IMR-90 (cell line): ENCODE results near the gene DUOX1. TPM values are rescaled to one million over a fixed set of nuclear protein-coding genes. Genes with fewer than 3 reads are reported as not detected.

Experiments used
- ATAC-seq: fragments of 200-7000 bp; cut with Tn5 transposase; 2 replicates; pipeline ENCODE4 v1.9.1; 2020; ENCODE audit warnings: low read depth, mild to moderate bottlenecking, moderate library complexity
- BruUV-seq: library from RNA; stranded (reverse); fragments of 400-500 nt; replicated peaks from 2 replicates; lab custom pipeline; 2021; lab: Mats Ljungman, UMichigan
- CTCF ChIA-PET: fragments of 300-600 bp; formaldehyde crosslinking; extraction: SDS; loops from one replicate; lab custom pipeline; 2021; ENCODE audit warnings: antibody characterized with exemption; lab: Yijun Ruan, JAX
- POLR2A ChIA-PET: fragments of 300-600 bp; sonication (Branson Sonifier 250); formaldehyde crosslinking; loops from one replicate; lab custom pipeline; 2022; ENCODE audit warnings: antibody characterized with exemption; ENCODE audit not compliant: unreplicated experiment; lab: Charles Lee
- DNase-seq: peaks from one replicate; pipeline ENCODE4 v3.0.0; 2013
- H2AFZ ChIP-seq: replicated peaks from 2 replicates; pipeline ENCODE3; 2013; ENCODE audit warnings: low read length, mild to moderate bottlenecking; ENCODE audit not compliant: poor library complexity
- H2AK5ac ChIP-seq: 2 replicates; pipeline ENCODE4 v1.6.1; 2013; ENCODE audit warnings: low read depth, low read length, inconsistent platforms
- H2AK9ac ChIP-seq: replicated peaks from 2 replicates; pipeline ENCODE3; 2013; ENCODE audit warnings: mild to moderate bottlenecking, low read depth, low read length, moderate library complexity; ENCODE audit not compliant: poor library complexity
- H2BK120ac ChIP-seq: 2 replicates; pipeline ENCODE4 v1.6.1; 2013; ENCODE audit warnings: low read depth, low read length, inconsistent platforms
- H2BK15ac ChIP-seq: 3 replicates; pipeline ENCODE4 v1.6.1; 2013; ENCODE audit warnings: low read depth, low read length, inconsistent platforms
- H2BK20ac ChIP-seq: 2 replicates; pipeline ENCODE4 v1.6.1; 2013; ENCODE audit warnings: low read depth, mild to moderate bottlenecking, inconsistent platforms, low read length, moderate library complexity
- H2BK5ac ChIP-seq: 2 replicates; pipeline ENCODE4 v1.6.1; 2013; ENCODE audit warnings: mild to moderate bottlenecking, low read depth, low read length, inconsistent platforms; ENCODE audit not compliant: poor library complexity, severe bottlenecking
- H3K14ac ChIP-seq: replicated peaks from 2 replicates; pipeline ENCODE4 v1.6.1; 2013; ENCODE audit warnings: low read depth, low read length, inconsistent platforms
- H3K18ac ChIP-seq: 2 replicates; pipeline ENCODE4 v1.6.1; 2013; ENCODE audit warnings: low read depth, low read length, control low read depth
- H3K23ac ChIP-seq: 2 replicates; pipeline ENCODE4 v1.6.1; 2013; ENCODE audit warnings: low read depth, low read length, inconsistent platforms
- H3K27ac ChIP-seq: 2 replicates; pipeline ENCODE4 v1.5.1; 2013; ENCODE audit warnings: mild to moderate bottlenecking, control low read depth, low read length; ENCODE audit not compliant: insufficient read depth
- H3K27me3 ChIP-seq: 2 replicates; pipeline ENCODE4 v1.6.1; 2013; ENCODE audit warnings: low read length; ENCODE audit not compliant: control insufficient read depth, insufficient read depth
- H3K36me3 ChIP-seq: 2 replicates; pipeline ENCODE4 v1.6.1; 2013; ENCODE audit warnings: low read length, mixed read lengths; ENCODE audit not compliant: control insufficient read depth, insufficient read depth
- H3K4ac ChIP-seq: 2 replicates; pipeline ENCODE4 v1.6.1; 2013; ENCODE audit warnings: low read depth, low read length, inconsistent platforms
- H3K4me1 ChIP-seq: 2 replicates; pipeline ENCODE4 v1.6.1; 2013; ENCODE audit warnings: low read length, mixed read lengths; ENCODE audit not compliant: control insufficient read depth, insufficient read depth
- H3K4me2 ChIP-seq: 2 replicates; pipeline ENCODE4 v1.6.1; 2013; ENCODE audit warnings: low read depth, mild to moderate bottlenecking, control low read depth, low read length, moderate library complexity
- H3K4me3 ChIP-seq: 2 replicates; pipeline ENCODE4 v1.5.1; 2013; ENCODE audit warnings: low read depth, mild to moderate bottlenecking, control low read depth, low read length, moderate library complexity; ENCODE audit not compliant: insufficient read depth
- H3K56ac ChIP-seq: 2 replicates; pipeline ENCODE4 v1.6.1; 2013; ENCODE audit warnings: low read length, inconsistent platforms; ENCODE audit not compliant: insufficient read depth; ENCODE audit errors: extremely low read depth
- H3K79me1 ChIP-seq, 2 experiments: 2 replicates each; pipeline ENCODE4 v1.6.1; 2013; ENCODE audit warnings: low read length in 2 of 2, inconsistent platforms in 1 of 2, low read depth in 1 of 2
- H3K9ac ChIP-seq: 2 replicates; pipeline ENCODE4 v1.6.1; 2013; ENCODE audit warnings: low read depth, low read length, control low read depth
- H3K9me1 ChIP-seq: 2 replicates; pipeline ENCODE4 v1.6.1; 2013; ENCODE audit warnings: low read length, inconsistent platforms; ENCODE audit not compliant: insufficient read depth
- H3K9me3 ChIP-seq: 2 replicates; pipeline ENCODE4 v1.6.1; 2013; ENCODE audit warnings: low read length; ENCODE audit not compliant: control insufficient read depth, insufficient read depth
- H4K20me1 ChIP-seq: 2 replicates; pipeline ENCODE4 v1.6.1; 2013; ENCODE audit warnings: low read length, inconsistent platforms; ENCODE audit not compliant: insufficient read depth
- H4K5ac ChIP-seq: 2 replicates; pipeline ENCODE4 v1.6.1; 2013; ENCODE audit warnings: mild to moderate bottlenecking, low read depth, low read length, control low read depth
- H4K8ac ChIP-seq, 2 experiments: 2 replicates each; pipeline ENCODE4 v1.6.1; 2013; ENCODE audit warnings: low read depth in 2 of 2, low read length in 2 of 2, control low read depth in 1 of 2, inconsistent platforms in 1 of 2
- H4K91ac ChIP-seq: 2 replicates; pipeline ENCODE4 v1.6.1; 2013; ENCODE audit warnings: low read depth, low read length, inconsistent platforms; ENCODE audit not compliant: insufficient read depth
- CEBPB ChIP-seq: IDR thresholded peaks from 2 replicates; pipeline ENCODE4 v1.6.1; 2012; ENCODE audit warnings: low read depth, low read length, improper control_type of control experiment
- RAD21 ChIP-seq: IDR thresholded peaks from 2 replicates; pipeline ENCODE4 v1.6.1; 2012; ENCODE audit warnings: low read length, improper control_type of control experiment
- RFX5 ChIP-seq: IDR thresholded peaks from 2 replicates; pipeline ENCODE4 v1.8.0; 2012; ENCODE audit warnings: low read depth, mild to moderate bottlenecking, low read length, moderate library complexity
- WGBS, 2 experiments: methylation state at CpG; one replicate each; pipeline versions ENCODE4 v1.1.5 to v1.1.7; 2013; ENCODE audit warnings: missing lambda C conversion rate in 2 of 2; ENCODE audit not compliant: insufficient read length in 1 of 2; ENCODE audit errors: extremely low coverage in 2 of 2; 5-methylcytosine and 5-hydroxymethylcytosine counted together
- dilution Hi-C: fragments of 300-500 bp; cut with HindIII; formaldehyde crosslinking; loops from one replicate; pipeline ENCODE4 v1.14.3; 2018; ENCODE audit warnings: low sequenced_read_pairs; ENCODE audit not compliant: unreplicated experiment
- in situ Hi-C: fragments of 300-500 bp; cut with MboI; formaldehyde crosslinking; loops from 3 replicates; pipeline ENCODE4 v1.14.3; 2019; ENCODE audit warnings: low sequenced_read_pairs, inconsistent platforms, mixed read lengths
- intact Hi-C: fragments of 100-400 bp; cut with micrococcal nuclease; formaldehyde crosslinking; loops from 2 replicates; pipeline ENCODE4 v1.10.0; 2022
- polyA plus RNA-seq, 3 experiments: library from polyadenylated mRNA; depleted of rRNA; stranded (reverse); fragments of >200 nt; gene quantifications; 2 replicates each; pipeline ENCODE4 v1.2.3, GENCODE V29; 2012; ENCODE audit warnings: low replicate concordance in 1 of 3
- total RNA-seq: library from RNA; depleted of rRNA; stranded (reverse); fragments of >200 nt; gene quantifications from 2 replicates; pipeline ENCODE4 v1.2.3, GENCODE V29; 2012

The DUOX1 gene
- total and polyA plus RNA-seq, 2 of the 4 experiments (the other 2 are of a cell fraction), result not detected

DNA sequence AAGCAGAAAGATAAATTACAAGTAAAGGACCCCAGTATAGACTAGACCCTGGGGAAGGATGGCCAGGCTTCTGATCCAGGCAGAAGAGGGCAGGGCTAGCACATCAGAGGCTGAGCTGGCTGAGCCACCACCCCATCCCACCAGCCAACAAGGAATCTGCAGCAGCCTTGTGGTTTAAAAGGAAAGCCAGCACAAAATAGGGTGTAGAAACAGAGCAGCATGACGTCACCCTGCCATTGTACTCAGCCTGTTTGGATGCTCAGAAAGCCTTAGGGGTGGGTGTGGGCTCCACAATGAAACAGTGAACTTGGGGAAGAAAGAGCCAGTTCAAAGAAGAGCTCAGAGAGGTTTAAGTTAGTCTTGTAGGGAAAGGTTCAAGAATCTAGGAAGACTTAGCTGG lies 28.2 kb downstream of the DUOX1 start:
- Histone ChIP-seq H4K20me1 (no peaks in the 10 kb centered on the region), H2BK20ac (no peak overlapping the region), H4K8ac (no peak overlapping the region), H3K4me1 (peaks cover 12% of the 10 kb centered on the region), H2BK15ac (no peak overlapping the region), H2AK5ac (0 out of 2 replicates have a peak overlapping the region, but pooled peaks have one; percentile 0), H3K4me2 (no peak overlapping the region), H2AK9ac (peak overlapping the region; percentile 17), H3K27me3 (no peaks in the 10 kb centered on the region), H3K4ac (no peak overlapping the region), H3K9me1 (peaks cover 12% of the 10 kb centered on the region), H3K9ac (no peak overlapping the region), H3K23ac (no peak overlapping the region), H3K18ac (no peak overlapping the region), H3K27ac (no peak overlapping the region), H4K91ac (no peak overlapping the region), H3K36me3 (no peaks in the 10 kb centered on the region), H2BK120ac (no peak overlapping the region), H3K56ac (no peak overlapping the region), H2AFZ (no peak overlapping the region), H3K79me1 (no peaks in the 10 kb centered on the region), H2BK5ac (no peak overlapping the region), H3K14ac (no peak overlapping the region), H3K4me3 (no peak overlapping the region), H3K9me3 (no peaks in the 10 kb centered on the region), H4K5ac (no peak overlapping the region)
- BruUV-seq, result no TSS peak
- DNase-seq, result peak; percentile 81
- peak; percentile 48 for ATAC-seq
- in situ Hi-C loops, result no loop called here
- intact Hi-C loops, result no loop called here
- TF ChIP-seq RAD21, result no peak
- TF ChIP-seq RFX5, result no peak
- TF ChIP-seq CEBPB, result 0 out of 2 replicates have a peak, but pooled peaks have one; percentile 23
- ChIA-PET POLR2A (no interaction called here), CTCF (no interaction called here)
- WGBS, 2 experiments, result 43% methylated on average over 1 of the region's 1 CpG; no CpG with 5 or more reads in 1 of the 2 experiments
- dilution Hi-C loops, result no loop called here
